KMS-11 (cell line): Measurements from ENCODE around the gene FFAR4.

Experiments used
- H2AFZ ChIP-seq: fragments of 200-600 bp; sonication (generic); 2 replicates; pipeline ENCODE4 v1.6.1; 2016; ENCODE audit warnings: antibody characterized with exemption, mixed run types, low read depth
- H3K27ac ChIP-seq: fragments of 200-600 bp; sonication (generic); 2 replicates; pipeline ENCODE4 v1.6.1; 2016; ENCODE audit warnings: mild to moderate bottlenecking, mixed run types
- H3K27me3 ChIP-seq: fragments of 200-600 bp; sonication (generic); 2 replicates; pipeline ENCODE4 v1.6.1; 2017; ENCODE audit warnings: mild to moderate bottlenecking, low read depth, mixed run types, moderate library complexity; ENCODE audit not compliant: insufficient read depth
- H3K36me3 ChIP-seq: fragments of 200-600 bp; sonication (generic); 2 replicates; pipeline ENCODE4 v1.6.1; 2017; ENCODE audit warnings: mild to moderate bottlenecking, mixed run types; ENCODE audit not compliant: insufficient read depth
- H3K4me1 ChIP-seq: fragments of 200-600 bp; sonication (generic); 2 replicates; pipeline ENCODE4 v1.6.1; 2016; ENCODE audit warnings: mild to moderate bottlenecking, low read depth, mixed run types; ENCODE audit not compliant: poor library complexity, severe bottlenecking
- H3K4me2 ChIP-seq: fragments of 200-600 bp; sonication (generic); 2 replicates; pipeline ENCODE4 v1.7.0; 2016; ENCODE audit warnings: mild to moderate bottlenecking, mixed run types
- H3K4me3 ChIP-seq: fragments of 200-600 bp; sonication (generic); IDR thresholded peaks from 2 replicates; pipeline ENCODE4 v1.6.1; 2017; ENCODE audit warnings: low read depth, low read length, mixed read lengths; ENCODE audit not compliant: insufficient read depth
- H3K79me2 ChIP-seq: fragments of 200-600 bp; sonication (generic); 2 replicates; pipeline ENCODE4 v1.6.1; 2016; ENCODE audit warnings: low read depth, mixed run types; ENCODE audit not compliant: insufficient read depth
- H3K9ac ChIP-seq: fragments of 200-600 bp; sonication (generic); 2 replicates; pipeline ENCODE4 v1.6.1; 2016; ENCODE audit warnings: mild to moderate bottlenecking, mixed run types
- H4K20me1 ChIP-seq: fragments of 200-600 bp; sonication (generic); 2 replicates; pipeline ENCODE4 v1.6.1; 2016; ENCODE audit warnings: mild to moderate bottlenecking, mixed run types; ENCODE audit not compliant: insufficient read depth
- CTCF ChIP-seq: fragments of 200-600 bp; sonication (generic); conservative IDR thresholded peaks from 2 replicates; pipeline ENCODE4 v1.6.1; 2017; ENCODE audit warnings: low read depth, mild to moderate bottlenecking, antibody characterized with exemption, low read length, moderate library complexity, mixed read lengths

The FFAR4 gene

GRCh38 chr10:93614101-93614825 lies 47.8 kb downstream of the FFAR4 start:
- no peak for TF ChIP-seq CTCF

GRCh38 chr10:93615576-93616235 lies 49.2 kb downstream of the FFAR4 start:
- Histone ChIP-seq H3K4me3 (no peak overlapping the region), H2AFZ (no peak overlapping the region), H3K27ac (no peak overlapping the region), H3K4me1 (no peaks in the 10 kb centered on the region), H3K27me3 (no peaks in the 10 kb centered on the region), H3K36me3 (no peaks in the 10 kb centered on the region), H3K9ac (no peak overlapping the region), H4K20me1 (no peaks in the 10 kb centered on the region), H3K79me2 (no peaks in the 10 kb centered on the region), H3K4me2 (no peak overlapping the region)
- no peak for TF ChIP-seq CTCF

More at GRCh38 chr10:93614101-93614825, 47.8 kb downstream of the FFAR4 start:
- Histone ChIP-seq H2AFZ (no peak overlapping the region), H3K4me3 (no peak overlapping the region), H3K27me3 (no peaks in the 10 kb centered on the region), H3K9ac (no peak overlapping the region), H3K36me3 (no peaks in the 10 kb centered on the region), H4K20me1 (no peaks in the 10 kb centered on the region), H3K79me2 (no peaks in the 10 kb centered on the region), H3K27ac (no peak overlapping the region), H3K4me1 (no peaks in the 10 kb centered on the region), H3K4me2 (no peak overlapping the region)

- H3K27ac ChIP-seq, result no peak overlapping the region
- H3K4me3 ChIP-seq, result no peak overlapping the region
- H2AFZ ChIP-seq, result no peak overlapping the region
- no peak overlapping the region for H3K4me2 ChIP-seq
- no peaks in the 10 kb centered on the region for H3K79me2 ChIP-seq
- no peaks in the 10 kb centered on the region for H4K20me1 ChIP-seq
- no peaks in the 10 kb centered on the region for H3K4me1 ChIP-seq
- H3K36me3 ChIP-seq, result no peaks in the 10 kb centered on the region
- no peak for TF ChIP-seq CTCF
- H3K9ac ChIP-seq, result no peak overlapping the region
- no peaks in the 10 kb centered on the region for H3K27me3 ChIP-seq
These were observed 54.5 kb downstream of the FFAR4 start for GRCh38 chr10:93620925-93621324.

- Histone ChIP-seq H4K20me1 (no peaks in the 10 kb centered on the region), H3K79me2 (no peaks in the 10 kb centered on the region), H3K36me3 (no peaks in the 10 kb centered on the region), H3K4me2 (no peak overlapping the region), H2AFZ (no peak overlapping the region), H3K27ac (no peak overlapping the region), H3K4me1 (no peaks in the 10 kb centered on the region), H3K9ac (no peak overlapping the region), H3K4me3 (no peak overlapping the region), H3K27me3 (no peaks in the 10 kb centered on the region)
- no peak for TF ChIP-seq CTCF
These were observed 56.5 kb downstream of the FFAR4 start for GRCh38 chr10:93622942-93623341.
